HS-5 (cell line): ENCODE results near the gene ADAMTS17.
A peak's percentile ranks its signal among the peaks of the same experiment; 100 is the strongest.
"Not testable (repeated sequence)": the region's sequence is repeated elsewhere in the genome, so short reads cannot be mapped to it uniquely, and the experiment has no call there.

Experiments used
- DNase-seq: peaks from one replicate; pipeline ENCODE4 v3.0.0-alpha.2; 2012; ENCODE audit warnings: low read depth

Gene ADAMTS17

GRCh38 chr15:99955181-99955525 lies 386.6 kb downstream of the ADAMTS17 start:
- no peak for DNase-seq

GRCh38 chr15:99954361-99955180 lies 387.2 kb downstream of the ADAMTS17 start:
- DNase-seq = no peak

- no peak for DNase-seq
These were observed 387.9 kb downstream of the ADAMTS17 start for GRCh38 chr15:99953886-99954285.

GRCh38 chr15:99951511-99951910 lies 390.3 kb downstream of the ADAMTS17 start:
- peak; percentile 53 for DNase-seq

- no peak for DNase-seq
These were observed 397.6 kb downstream of the ADAMTS17 start for GRCh38 chr15:99944131-99944530.

- no peak for DNase-seq
These were observed 398.3 kb downstream of the ADAMTS17 start for GRCh38 chr15:99943466-99943865.

GRCh38 chr15:99932676-99933402 lies 408.9 kb downstream of the ADAMTS17 start:
- DNase-seq = no peak

GRCh38 chr15:99931703-99932603 lies 409.8 kb downstream of the ADAMTS17 start:
- peak; percentile 33 for DNase-seq

- DNase-seq = no peak
These were observed 411.1 kb downstream of the ADAMTS17 start for GRCh38 chr15:99930696-99931095.

- DNase-seq = no peak
These were observed 412.5 kb downstream of the ADAMTS17 start for GRCh38 chr15:99929266-99929665.

GRCh38 chr15:99928429-99928981 lies 413.3 kb downstream of the ADAMTS17 start:
- peak; percentile 42 for DNase-seq

GRCh38 chr15:99926532-99926931 lies 415.2 kb downstream of the ADAMTS17 start:
- not testable (repeated sequence) for DNase-seq

GRCh38 chr15:99925661-99926461 lies 415.9 kb downstream of the ADAMTS17 start:
- no peak for DNase-seq

- DNase-seq = no peak
These were observed 418.1 kb downstream of the ADAMTS17 start for GRCh38 chr15:99923711-99924110.
